ENCODE results near the gene SHCBP1L.

The SHCBP1L gene

DNA sequence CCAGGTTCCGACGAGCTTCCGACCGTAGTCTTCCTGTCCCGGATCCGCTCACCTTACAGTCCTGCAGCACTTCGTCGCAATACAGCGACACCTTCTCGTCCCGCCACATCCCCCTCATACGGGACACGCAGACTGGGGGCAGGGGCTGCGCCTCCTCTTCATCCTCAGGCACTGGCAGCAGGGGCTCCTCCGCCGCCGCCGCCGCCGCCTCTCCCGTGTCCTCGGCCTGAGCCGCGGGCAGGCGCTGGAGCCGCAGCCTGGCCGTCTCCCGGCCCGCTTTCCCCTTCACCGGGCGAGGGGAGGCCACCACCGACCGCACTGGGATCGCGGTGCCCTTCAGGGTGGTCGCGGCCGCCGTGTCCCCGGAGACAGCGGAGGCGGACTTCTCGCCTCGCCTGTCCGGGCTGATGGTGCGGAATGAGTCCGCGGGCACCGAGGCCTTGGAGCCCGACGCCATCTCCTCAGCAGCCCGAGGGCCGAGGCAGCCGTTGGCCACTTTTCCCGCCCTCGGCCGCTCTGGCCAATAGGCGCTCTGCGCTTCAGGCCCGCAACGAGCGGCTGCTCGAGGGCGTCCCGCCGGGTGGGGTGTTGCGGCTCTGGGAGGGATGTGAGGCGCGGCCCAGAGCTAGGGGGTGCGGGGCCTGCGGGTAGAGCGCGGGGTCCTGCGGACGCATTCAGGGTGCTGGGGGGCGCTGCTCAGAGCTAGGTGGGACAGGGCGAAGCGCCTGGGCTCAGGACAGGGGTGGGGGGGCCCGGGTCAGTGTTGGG lies at the start of gene SHCBP1L:
SHCBP1L (minus strand) TSS at position 490 of the 768 bp plus-strand sequence; CDS start at position 457, 33 bp downstream.
- no peak for DNase-seq

DNA sequence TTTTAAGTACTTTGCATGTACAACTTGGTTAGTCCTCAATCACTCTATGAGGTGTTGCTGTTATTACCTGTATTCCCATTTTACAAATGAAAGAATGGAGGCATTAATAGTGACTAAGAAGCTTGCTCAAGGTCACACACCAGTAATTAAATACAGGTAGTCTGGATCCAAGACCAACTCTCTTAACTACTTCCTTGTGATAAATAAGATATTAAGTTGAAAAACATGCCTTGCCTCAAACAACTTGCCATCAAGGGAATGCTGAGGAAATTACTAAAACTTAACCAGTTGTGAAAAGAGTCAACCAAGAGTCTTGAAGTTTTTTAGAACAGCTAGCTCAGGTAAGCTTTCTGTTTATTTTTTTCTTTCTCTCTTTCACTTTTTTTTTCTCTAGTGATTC lies 49.3 kb upstream of the SHCBP1L start:
- no peak for DNase-seq

DNA sequence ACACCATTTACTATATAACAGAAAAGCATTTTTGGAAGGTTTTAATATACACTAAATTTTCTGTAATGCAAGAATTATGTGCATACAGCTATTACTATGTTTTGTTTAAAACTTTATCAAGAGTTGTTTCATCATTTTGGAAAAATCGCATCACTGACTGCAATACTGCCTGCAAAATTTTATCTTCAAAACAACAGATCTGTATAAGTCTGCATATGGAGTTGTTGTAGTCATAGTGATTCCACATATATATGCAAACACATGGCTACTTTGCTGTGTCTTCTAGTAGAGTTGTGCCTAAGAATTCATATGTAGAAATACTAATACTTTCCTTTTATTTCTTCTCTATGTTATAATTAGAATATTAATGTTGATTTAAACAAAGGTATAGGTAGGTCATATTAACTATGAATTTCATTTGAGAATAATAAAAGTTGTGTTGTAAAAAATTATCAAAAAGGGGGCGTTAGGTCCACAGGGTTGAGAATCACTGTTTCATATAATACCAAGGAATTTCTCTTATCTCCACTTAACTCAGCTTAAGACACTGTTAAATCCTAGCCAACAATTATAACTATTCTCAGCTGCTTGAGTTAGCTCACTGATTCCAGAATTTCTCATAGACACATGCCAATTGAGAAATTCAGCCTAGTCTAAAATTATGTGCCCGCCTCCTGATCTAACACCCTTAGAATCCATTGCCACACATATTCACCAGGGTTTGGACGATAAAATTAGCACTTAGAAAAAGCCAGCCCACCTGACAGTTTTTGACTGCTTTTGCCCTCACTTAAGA lies 47.4 kb upstream of the SHCBP1L start:
- DNase-seq = no peak

DNA sequence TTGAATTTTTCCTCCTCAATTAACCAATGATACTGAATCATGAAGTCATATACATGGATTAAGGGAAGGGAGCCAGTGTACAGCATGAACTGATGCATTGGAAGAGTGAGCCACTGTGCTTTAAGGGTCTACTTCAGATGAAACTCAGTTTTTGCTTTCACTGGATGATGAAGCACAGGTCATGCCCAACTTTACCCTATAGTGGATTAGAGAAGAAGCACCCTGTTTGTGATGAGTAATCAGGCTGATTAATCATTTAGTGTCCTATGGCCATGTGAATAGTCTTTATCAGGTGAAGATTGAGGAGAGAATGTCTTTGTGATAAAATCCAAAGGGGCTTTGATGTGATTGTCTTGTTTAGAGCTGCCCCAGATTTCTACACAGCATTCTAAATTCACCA lies 45.5 kb upstream of the SHCBP1L start:
- DNase-seq = no peak

DNA sequence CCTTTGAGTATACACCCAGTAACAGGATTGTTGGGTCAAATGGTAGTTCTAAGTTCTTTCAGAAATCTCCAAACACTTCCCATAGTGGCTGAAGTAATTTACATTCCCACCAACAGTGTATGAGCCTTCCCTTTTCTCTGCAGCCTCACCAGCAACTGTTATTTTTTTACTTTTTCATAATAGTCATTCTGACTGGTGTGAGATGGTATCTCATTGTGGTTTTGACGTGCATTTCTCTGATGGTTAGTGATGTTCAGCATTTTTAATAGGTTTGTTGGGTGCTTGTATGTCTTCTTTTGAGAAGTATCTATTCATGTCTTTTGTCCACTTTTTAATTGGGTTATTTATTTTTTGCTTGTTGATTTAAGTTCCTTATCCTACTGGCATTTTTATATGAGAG lies 43.9 kb upstream of the SHCBP1L start:
- DNase-seq = no peak

DNA sequence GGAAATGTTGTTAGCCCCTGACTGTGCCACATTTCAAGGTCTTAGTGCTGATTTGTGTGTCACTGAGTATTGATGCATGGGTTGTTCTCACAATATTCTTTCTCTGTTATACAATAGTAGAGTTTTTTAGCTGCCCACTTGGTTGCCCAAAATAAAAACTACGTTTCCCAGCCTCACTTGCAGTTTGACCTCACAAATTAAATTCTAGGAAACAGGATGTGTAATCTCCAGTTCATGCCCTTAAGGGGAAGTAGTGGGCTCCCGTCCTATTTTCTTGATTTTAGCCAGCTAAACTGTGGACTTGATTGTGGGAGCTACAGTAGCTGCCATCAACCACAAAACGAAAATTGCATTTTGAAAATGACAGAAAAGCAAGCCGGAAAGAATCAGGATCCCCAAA lies 42.9 kb upstream of the SHCBP1L start:
- no peak for DNase-seq

DNA sequence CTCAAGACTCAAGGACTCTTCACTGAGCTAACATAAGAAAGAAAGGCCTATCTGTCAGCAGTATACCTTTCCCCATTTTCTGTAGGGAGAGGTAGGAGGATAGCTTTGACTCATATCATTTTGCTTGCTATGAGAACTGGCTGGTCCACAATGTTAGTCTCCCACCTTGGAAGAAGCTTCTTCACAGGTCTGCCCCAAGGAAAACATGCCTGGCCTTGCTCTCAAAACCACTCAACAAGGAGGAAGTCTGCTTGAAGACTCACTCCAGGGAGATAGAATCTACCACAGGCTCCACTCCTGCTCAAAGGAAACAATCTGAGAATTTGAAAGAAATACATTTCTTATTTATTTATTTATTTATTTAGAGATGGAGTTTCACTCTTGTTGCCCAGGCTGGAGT lies 40.8 kb upstream of the SHCBP1L start:
- no peak for DNase-seq

DNA sequence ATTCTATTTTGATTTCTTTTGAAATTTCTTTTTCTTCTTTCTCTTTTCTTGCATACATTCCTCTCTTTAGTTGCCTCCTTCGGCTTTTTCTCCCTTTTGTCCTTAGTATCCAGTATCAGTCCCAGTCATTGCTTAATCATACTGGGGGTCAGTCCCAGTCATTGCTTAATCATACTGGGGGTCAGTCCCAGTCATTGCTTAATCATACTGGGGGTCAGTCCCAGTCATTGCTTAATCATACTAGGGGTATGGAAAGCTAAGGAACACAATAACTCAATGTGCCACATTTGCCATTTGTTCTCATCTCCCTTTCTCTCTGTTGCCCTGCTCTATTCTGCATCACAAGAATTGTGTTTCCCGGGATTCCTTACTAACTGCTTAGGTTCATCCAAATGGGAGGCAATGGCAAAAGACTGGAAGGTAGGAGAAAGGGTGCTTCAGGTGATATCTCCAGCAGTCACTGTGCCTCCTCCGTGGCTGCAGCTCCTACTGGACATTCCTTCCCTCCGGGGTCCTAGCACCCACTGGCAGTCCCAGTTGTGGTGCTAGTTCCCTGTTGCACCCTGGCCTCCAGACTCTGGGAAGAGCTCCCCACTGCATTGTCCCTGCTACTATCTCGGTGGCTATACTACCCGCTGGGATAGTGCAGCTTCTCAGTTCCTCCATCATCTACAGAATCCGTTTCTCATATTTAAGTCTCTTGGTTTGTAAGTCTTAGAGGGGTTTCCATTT lies 37.6 kb upstream of the SHCBP1L start:
- no peak for DNase-seq

DNA sequence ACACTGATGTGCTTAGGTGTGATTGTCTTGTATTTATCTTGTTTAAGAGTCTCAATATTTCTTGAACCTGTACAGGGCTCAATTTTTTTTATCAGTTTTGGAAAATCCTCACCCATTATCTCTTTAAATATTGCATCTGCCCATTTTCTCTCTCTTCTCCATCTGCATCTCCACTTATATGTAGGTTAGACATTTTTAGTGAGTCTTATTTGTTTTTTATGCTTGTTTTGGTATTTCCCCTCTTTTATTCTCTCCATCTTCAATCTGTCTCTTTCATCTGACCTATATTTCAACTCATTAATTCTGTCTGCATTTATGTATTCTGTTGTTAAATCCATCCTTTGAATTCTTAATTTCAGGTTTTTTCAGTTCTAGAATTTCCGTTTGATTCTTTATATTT lies 32.9 kb upstream of the SHCBP1L start:
- no peak for DNase-seq

DNA sequence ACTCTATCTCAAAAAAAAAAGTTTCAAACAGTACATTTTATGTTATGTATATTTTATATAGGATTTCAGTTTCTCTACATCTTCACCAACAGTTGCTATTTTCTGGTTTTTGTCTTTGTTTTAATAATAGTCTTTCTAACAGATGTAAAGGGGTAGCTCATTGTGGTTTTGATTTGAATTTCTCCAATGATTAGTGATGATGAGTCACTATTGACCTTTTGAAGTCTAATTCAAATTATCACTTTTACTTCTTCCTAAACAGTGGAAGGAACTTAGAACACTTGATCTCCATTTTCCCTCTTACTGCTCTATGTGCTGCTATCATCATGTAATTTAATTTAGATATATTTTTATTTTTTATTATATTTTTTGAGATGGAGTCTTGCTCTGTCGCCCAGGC lies 31.7 kb upstream of the SHCBP1L start:
- DNase-seq = no peak

DNA sequence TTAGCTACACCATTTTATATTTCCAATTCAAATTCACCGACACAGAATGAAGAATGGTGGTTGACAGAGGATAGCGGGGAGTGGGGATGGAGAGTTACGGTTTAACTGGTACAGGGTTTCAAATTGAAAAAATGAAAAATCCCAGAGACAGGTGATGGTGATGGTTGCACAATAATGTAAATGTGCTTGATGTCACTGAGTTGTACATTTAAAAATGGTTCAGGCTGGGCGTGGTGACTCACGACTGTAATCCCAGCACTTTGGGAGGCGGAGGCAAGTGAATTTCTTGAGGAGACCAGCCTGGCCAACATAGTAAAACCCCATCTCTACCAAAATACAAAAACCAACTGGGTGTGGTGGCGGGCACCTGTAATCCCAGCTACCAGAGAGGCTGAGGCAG lies 31.2 kb upstream of the SHCBP1L start:
- DNase-seq = no peak

DNA sequence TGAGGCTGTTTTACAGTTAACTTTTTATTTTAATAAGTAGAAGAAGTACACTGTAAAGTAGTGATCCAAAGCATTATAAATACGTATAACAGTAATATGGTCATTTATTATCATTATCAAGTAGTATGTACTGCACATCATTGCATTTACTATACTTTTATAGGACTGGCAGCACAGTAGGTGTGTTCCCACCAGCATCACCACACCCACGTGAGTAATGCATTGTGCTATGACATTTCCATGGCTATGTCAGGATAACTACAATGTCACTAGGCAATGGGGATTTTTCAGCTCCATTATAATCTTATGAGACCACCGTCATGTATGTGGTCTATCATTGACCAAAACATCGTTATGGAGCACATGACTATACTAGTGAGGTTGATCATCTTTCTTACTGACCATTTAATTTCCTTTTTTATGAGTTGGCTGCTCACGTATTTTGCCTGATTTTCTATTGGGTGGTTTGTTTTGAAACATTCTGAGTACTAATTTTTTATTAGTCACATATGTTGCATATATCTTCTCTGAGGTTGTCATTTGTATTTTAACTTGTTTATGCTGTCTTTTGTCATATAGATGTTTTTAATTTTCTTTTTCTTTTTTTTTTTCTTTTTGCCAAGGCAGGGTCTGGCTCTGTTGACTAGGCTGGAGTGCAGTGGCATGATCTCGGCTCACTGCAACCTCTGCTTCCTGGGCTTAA lies 25.3 kb upstream of the SHCBP1L start:
- no peak for DNase-seq

DNA sequence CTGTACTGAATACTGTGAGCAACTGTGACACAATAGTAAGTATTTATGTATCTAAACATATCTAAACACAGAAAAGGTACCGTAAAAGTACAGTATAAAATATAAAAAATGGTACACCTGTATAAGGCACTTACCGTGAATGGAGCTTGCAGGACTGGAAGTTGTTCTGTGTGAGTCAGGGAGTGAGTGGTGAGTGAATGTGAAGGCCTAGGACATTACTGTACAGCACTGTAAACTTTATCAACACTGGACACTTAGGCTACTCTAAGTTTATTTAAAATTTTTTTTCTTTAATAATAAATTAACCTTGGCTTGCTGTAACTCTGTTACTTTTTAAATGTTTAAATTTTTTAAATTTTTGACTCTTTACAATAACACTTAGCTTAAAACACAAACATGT lies 24.5 kb upstream of the SHCBP1L start:
- no peak for DNase-seq

DNA sequence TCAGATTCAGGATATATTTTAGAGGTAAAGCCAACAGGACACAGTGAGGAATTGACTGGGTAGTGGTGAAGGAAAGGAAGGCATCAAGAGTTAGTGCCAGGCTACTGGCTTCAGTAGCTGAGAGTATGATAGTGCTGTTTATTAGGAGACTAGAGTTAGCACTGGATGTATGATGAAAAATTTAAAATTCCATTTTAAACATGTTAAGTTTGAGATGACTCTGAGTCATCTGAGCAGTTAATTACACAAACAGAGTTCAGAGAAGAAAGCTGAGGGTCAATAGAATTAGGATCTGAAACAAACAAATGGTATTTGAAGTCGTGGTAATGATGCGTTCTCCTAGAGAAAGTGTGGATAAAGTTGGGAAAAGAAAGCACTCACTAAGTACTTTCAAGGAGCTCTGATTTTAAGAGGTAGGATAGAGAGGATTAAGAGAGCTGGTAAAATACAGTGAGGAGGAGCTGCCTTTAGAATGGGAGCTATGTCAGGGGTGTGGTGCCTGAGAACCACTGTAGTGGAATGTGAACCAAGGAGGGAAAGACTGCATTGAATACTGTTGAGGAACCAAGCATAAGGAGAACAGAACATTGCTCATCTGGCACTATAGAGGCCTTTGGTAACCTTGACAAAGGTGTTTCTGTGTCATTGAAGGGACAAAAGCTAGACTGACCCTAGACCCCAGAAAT lies 21.7 kb upstream of the SHCBP1L start:
- no peak for DNase-seq

DNA sequence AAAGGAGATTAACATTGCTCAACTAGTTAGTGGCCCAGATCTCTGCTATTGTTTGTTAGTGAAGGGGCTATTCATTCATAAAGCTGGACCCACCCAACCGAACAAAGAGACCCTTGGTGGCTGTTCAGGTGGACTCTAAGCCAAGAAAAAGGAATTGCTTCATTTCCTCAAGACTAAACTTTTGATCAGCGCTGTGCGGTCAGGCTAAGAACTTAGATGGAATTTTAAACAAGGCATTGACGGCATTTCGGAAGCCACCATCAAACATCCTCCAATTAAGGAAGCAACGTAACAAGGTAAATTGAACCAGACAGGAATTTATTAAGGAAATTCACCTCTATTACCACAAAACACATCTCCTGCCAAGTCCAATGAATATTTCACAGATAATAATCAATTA lies 19.9 kb upstream of the SHCBP1L start:
- DNase-seq = no peak

DNA sequence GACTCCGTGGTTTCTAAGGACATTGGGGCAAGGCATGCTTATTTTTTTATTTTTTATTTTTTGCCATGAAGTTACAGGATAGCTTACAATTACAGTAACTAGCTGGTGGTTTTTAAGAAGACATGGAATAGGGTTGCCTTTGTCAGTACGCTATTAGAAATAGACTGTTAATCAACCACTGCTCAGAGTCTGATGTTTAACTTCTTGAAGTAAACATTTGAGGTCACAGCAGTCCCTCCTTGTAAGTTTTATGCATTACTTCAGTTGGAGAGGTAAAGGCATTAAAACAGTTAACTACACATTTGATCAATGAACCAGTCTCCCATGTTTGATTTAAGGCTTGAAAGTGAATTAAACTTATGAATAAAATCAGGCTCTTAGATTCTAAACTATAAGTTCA lies 19.3 kb upstream of the SHCBP1L start:
- DNase-seq = no peak

DNA sequence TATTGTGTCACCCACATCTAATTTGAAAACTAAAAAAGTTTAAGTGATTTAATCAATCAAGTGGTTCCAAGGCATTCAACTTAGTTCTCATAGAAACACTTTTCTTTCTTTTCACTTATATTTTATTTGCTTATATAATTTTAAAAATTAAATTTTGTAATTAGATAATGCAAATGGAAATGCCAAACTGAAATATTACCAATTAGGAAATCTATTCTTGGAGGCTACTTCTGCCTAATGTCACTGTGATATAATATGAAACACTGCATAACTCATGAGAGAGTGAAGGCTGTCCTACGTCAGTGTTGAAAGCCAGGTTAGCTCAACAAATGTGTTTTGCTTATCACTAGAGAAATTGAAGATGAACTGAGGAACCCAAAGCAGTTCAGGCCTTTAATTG lies 18.3 kb upstream of the SHCBP1L start:
- no peak for DNase-seq

DNA sequence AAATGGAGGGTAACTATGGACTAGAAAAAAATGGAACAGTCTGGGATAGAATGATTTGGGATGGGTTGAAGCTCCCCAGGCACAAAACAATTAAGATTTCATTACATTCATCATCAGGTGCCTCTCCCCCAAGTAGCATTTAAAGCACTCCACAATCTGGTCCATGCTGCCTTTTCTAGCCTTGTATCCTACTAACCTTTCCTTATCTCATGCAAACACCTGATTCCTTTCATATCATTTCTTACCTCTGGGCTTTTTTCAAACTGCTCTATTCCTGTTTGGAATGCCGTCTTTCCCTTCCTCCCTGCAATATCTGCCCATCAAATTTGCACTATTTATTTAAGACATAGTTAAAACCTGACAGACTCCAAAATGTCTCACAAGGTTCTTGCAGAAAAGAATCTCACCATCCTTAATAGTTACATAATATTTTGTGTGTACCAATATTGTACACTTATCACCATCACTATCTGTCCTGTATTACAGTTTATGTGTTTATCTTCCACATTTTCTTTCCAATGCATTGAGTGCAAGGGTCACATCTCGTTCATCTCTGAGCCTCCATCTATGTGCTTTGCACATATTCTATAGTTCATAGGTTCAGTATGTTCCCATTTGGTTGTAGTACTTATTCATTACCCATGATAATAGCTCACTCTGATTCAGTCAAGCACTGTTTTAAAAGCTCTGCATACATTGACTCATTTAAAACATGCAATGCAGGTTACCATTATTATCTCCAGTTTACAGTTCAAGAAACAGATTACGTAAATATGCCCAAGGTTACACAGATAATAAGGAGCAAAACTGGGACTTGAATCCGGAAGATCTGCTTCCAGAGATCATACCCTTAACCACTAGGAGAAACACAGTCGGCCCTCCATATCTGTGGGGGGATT lies 16.1 kb upstream of the SHCBP1L start:
- DNase-seq = no peak

DNA sequence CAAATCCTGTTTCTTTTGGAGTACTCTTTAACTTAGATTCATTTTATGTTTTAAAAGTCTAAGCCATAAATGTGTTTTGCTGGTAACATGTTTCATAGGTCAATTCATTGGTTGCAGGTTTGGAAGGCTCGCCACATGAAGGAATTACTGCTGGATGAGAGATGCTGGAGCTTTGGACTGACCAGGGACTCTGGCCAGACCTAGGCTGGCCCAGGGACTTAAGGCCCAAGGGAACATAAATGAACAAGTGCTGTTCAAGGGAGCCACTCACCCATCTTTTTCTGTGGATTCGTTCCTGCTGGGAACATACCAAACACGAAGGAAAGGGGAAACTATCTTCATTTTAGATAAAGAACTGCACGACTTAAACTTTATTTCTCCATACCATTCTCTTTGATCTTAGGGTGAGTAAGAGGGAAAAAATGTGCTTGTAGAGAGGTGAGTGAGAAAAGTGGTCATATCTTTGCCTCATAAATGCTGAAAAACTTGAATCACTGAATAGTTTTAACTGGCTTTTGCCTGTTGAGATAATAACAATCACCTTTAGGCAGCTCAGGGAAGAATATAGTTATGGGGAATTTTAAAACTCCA lies 15.3 kb upstream of the SHCBP1L start:
- no peak for DNase-seq

DNA sequence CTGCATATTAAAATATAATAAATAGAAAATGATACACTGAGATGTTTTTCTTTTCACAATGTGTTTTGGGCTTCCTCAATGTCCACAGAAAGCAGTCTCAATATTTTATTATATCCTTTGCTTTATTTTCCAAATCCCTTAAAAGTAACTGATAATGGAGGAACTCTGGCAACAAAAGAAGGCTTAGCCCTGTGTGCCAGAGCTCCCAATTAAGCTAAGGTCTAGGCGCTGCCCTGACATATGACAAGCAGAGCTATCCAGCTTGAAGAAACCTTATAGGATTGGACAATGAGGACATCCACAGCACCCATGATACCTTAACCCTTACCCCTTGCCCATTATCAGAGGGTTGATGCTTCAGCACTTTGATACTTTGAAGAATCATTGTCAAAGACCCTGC lies 12.9 kb upstream of the SHCBP1L start:
- no peak for DNase-seq

DNA sequence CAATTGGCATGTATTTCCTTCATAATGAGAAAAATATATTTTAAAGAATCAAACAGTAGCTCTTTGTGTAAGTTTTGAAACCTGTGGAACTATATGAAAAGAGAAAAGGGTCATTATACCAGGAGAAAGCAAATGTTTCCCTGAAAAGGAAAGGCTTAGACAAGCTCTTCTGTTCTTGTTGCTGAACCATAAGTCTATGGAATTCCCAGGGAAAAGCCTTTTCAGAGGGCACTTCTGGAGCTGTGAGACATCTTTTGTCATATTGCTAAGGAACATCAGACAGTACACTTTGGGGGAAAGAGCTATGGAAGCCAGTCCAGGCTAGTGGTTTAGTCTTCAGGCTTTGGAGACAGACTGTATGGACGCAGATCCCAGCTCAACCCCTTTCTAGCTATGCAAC lies 12.1 kb upstream of the SHCBP1L start:
- DNase-seq = no peak
